Measurements from ENCODE around the gene EEF1AKMT3. TPM values are rescaled to one million over a fixed set of nuclear protein-coding genes. Genes with fewer than 3 reads are reported as not detected.

EEF1AKMT3 gene
- total RNA-seq, 2 donors from 2014 or later = 3.1 to 3.6 TPM

- Mint-ChIP-seq H3K27ac (peak overlapping the region in 1 of 2 donors; percentile 93), H3K36me3 (peaks cover 8 to 13% of the 10 kb centered on the region in 2 donors), H3K9me3 (no peaks in the 10 kb centered on the region)
- no peak for DNase-seq (ENCODE audit: low spot score in 2 of 2)
- ATAC-seq = no peak
These were observed 9.4 kb downstream of the EEF1AKMT3 start for GRCh38 chr12:57781801-57782200.

GRCh38 chr12:57782243-57782607, 9.8 kb downstream of the EEF1AKMT3 start:
- H3K36me3 Mint-ChIP-seq = peaks cover 8 to 13% of the 10 kb centered on the region in 2 donors
- no peak for ATAC-seq

GRCh38 chr12:57782608-57783465, 10.4 kb downstream of the EEF1AKMT3 start, which contains the start of gene TSFM:
TSFM (plus strand) TSS chr12:57782787; CDS start chr12:57782802, 15 bp downstream.
- DNase-seq (ENCODE audit: low spot score in 2 of 2) (peak; percentile 93 to 97), ATAC-seq (peak; percentile 85 to 94)
- Mint-ChIP-seq H3K27ac (peak within 1 kb of the TSS; percentile 93 to 97), H3K9me3 (no peaks in the 10 kb centered on the region), H3K36me3 (peaks cover 8 to 13% of the 10 kb centered on the region in 2 donors)

More at GRCh38 chr12:57782243-57782607, 9.8 kb downstream of the EEF1AKMT3 start:
- H3K9me3 Mint-ChIP-seq = no peaks in the 10 kb centered on the region
- H3K27ac Mint-ChIP-seq = peak overlapping the region; percentile 93 to 97
- DNase-seq (ENCODE audit: low spot score in 2 of 2) = no peak

- H3K9me3 Mint-ChIP-seq = no peaks in the 10 kb centered on the region
- DNase-seq (ENCODE audit: low spot score in 2 of 2) (no peak), ATAC-seq (no peak)
- H3K27ac Mint-ChIP-seq = peak overlapping the region; percentile 93 to 97
- H3K36me3 Mint-ChIP-seq = peaks cover 8 to 13% of the 10 kb centered on the region in 2 donors
These were observed 11.0 kb downstream of the EEF1AKMT3 start for GRCh38 chr12:57783466-57783801.

GRCh38 chr12:57783861-57784260, 11.4 kb downstream of the EEF1AKMT3 start:
- no peak for ATAC-seq
- DNase-seq (ENCODE audit: low spot score in 2 of 2) = no peak
- peaks cover 8 to 13% of the 10 kb centered on the region in 2 donors for H3K36me3 Mint-ChIP-seq
- peak overlapping the region in 1 of 2 donors; percentile 93 for H3K27ac Mint-ChIP-seq
- no peaks in the 10 kb centered on the region for H3K9me3 Mint-ChIP-seq

GRCh38 chr12:57793920-57794319, 21.5 kb downstream of the EEF1AKMT3 start:
- H3K27ac Mint-ChIP-seq = peak overlapping the region in 1 of 2 donors; percentile 69
- ATAC-seq (peak in 1 of 2 donors; percentile 39), DNase-seq (ENCODE audit: low spot score in 2 of 2) (no peak)
- no peaks in the 10 kb centered on the region for H3K9me3 Mint-ChIP-seq
- H3K36me3 Mint-ChIP-seq = peaks cover 6 to 11% of the 10 kb centered on the region in 2 donors

- no peak for DNase-seq (ENCODE audit: low spot score in 2 of 2)
- no peak for ATAC-seq
- Mint-ChIP-seq H3K9me3 (no peaks in the 10 kb centered on the region), H3K27ac (peak overlapping the region in 1 of 2 donors; percentile 75), H3K36me3 (peaks cover 6 to 11% of the 10 kb centered on the region in 2 donors)
These were observed 22.9 kb downstream of the EEF1AKMT3 start for GRCh38 chr12:57795354-57795753.

GRCh38 chr12:57796996-57797395, 24.6 kb downstream of the EEF1AKMT3 start:
- Mint-ChIP-seq H3K9me3 (no peaks in the 10 kb centered on the region), H3K27ac (no peak overlapping the region), H3K36me3 (peaks cover 6 to 11% of the 10 kb centered on the region in 2 donors)
- ATAC-seq (no peak), DNase-seq (ENCODE audit: low spot score in 2 of 2) (peak in 1 of 2 donors; percentile 0)

GRCh38 chr12:57797933-57798332, 25.5 kb downstream of the EEF1AKMT3 start:
- no peaks in the 10 kb centered on the region for H3K9me3 Mint-ChIP-seq
- H3K27ac Mint-ChIP-seq = peak overlapping the region in 1 of 2 donors; percentile 25
- peaks cover 6 to 9% of the 10 kb centered on the region in 2 donors for H3K36me3 Mint-ChIP-seq
- DNase-seq (ENCODE audit: low spot score in 2 of 2) (peak in 1 of 2 donors; percentile 14), ATAC-seq (no peak)

GRCh38 chr12:57800965-57801364, 28.6 kb downstream of the EEF1AKMT3 start:
- peaks cover 4% of the 10 kb centered on the region in 2 donors for H3K36me3 Mint-ChIP-seq
- no peaks in the 10 kb centered on the region for H3K9me3 Mint-ChIP-seq
- DNase-seq (ENCODE audit: low spot score in 2 of 2) (no peak), ATAC-seq (no peak)
- H3K27ac Mint-ChIP-seq = peak overlapping the region; percentile 46 to 84

GRCh38 chr12:57802607-57803006, 30.2 kb downstream of the EEF1AKMT3 start:
- no peaks in the 10 kb centered on the region for H3K9me3 Mint-ChIP-seq
- DNase-seq (ENCODE audit: low spot score in 2 of 2) (peak in 1 of 2 donors; percentile 16), ATAC-seq (peak in 1 of 2 donors; percentile 27)
- no peaks in the 10 kb centered on the region for H3K36me3 Mint-ChIP-seq
- no peak overlapping the region for H3K27ac Mint-ChIP-seq

- no peak overlapping the region for H3K27ac Mint-ChIP-seq
- DNase-seq (ENCODE audit: low spot score in 2 of 2) (peak; percentile 33 to 44), ATAC-seq (peak in 1 of 2 donors; percentile 55)
These were observed 31.0 kb downstream of the EEF1AKMT3 start for GRCh38 chr12:57803319-57803893.

GRCh38 chr12:57806677-57807076, 34.3 kb downstream of the EEF1AKMT3 start:
- ATAC-seq = no peak
- Mint-ChIP-seq H3K9me3 (no peaks in the 10 kb centered on the region), H3K27ac (no peak overlapping the region), H3K36me3 (no peaks in the 10 kb centered on the region)
- no peak for DNase-seq (ENCODE audit: low spot score in 2 of 2)

More at GRCh38 chr12:57803319-57803893, 31.0 kb downstream of the EEF1AKMT3 start:
- Mint-ChIP-seq H3K36me3 (no peaks in the 10 kb centered on the region), H3K9me3 (no peaks in the 10 kb centered on the region)

GRCh38 chr12:57807285-57807684, 34.9 kb downstream of the EEF1AKMT3 start:
- H3K36me3 Mint-ChIP-seq = no peaks in the 10 kb centered on the region
- no peak overlapping the region for H3K27ac Mint-ChIP-seq
- no peaks in the 10 kb centered on the region for H3K9me3 Mint-ChIP-seq
- ATAC-seq = no peak
- peak in 1 of 2 donors; percentile 43 for DNase-seq (ENCODE audit: low spot score in 2 of 2)

GRCh38 chr12:57808351-57808750, 35.9 kb downstream of the EEF1AKMT3 start:
- no peaks in the 10 kb centered on the region for H3K9me3 Mint-ChIP-seq
- no peak overlapping the region for H3K27ac Mint-ChIP-seq
- ATAC-seq = no peak
- H3K36me3 Mint-ChIP-seq = no peaks in the 10 kb centered on the region
- DNase-seq (ENCODE audit: low spot score in 2 of 2) = no peak

GRCh38 chr12:57809425-57809824, 37.0 kb downstream of the EEF1AKMT3 start:
- ATAC-seq (no peak), DNase-seq (ENCODE audit: low spot score in 2 of 2) (no peak)
- H3K27ac Mint-ChIP-seq = peak overlapping the region in 1 of 2 donors; percentile 26
- no peaks in the 10 kb centered on the region for H3K36me3 Mint-ChIP-seq
- no peaks in the 10 kb centered on the region for H3K9me3 Mint-ChIP-seq

- no peak for DNase-seq (ENCODE audit: low spot score in 2 of 2)
- Mint-ChIP-seq H3K9me3 (no peaks in the 10 kb centered on the region), H3K27ac (peak overlapping the region in 1 of 2 donors; percentile 50), H3K36me3 (no peaks in the 10 kb centered on the region)
- ATAC-seq = peak in 1 of 2 donors; percentile 6
These were observed 38.0 kb downstream of the EEF1AKMT3 start for GRCh38 chr12:57810450-57810849.

Measured in activated naive CD4-positive, alpha-beta T cell treated with anti-CD3 and anti-CD28 coated beads, Interleukin-2, amount 50 U/mL, for 72 hours (primary cell).